GM21825 (cell line): ENCODE results near the gene NRAP.

ENCODE experiments used
- ATAC-seq: cut with Tn5 transposase; IDR thresholded peaks from one replicate; pipeline ENCODE4 v1.9.1; 2021; ENCODE audit warnings: mild to moderate bottlenecking, moderate library complexity; ENCODE audit not compliant: unreplicated experiment

Gene NRAP

DNA sequence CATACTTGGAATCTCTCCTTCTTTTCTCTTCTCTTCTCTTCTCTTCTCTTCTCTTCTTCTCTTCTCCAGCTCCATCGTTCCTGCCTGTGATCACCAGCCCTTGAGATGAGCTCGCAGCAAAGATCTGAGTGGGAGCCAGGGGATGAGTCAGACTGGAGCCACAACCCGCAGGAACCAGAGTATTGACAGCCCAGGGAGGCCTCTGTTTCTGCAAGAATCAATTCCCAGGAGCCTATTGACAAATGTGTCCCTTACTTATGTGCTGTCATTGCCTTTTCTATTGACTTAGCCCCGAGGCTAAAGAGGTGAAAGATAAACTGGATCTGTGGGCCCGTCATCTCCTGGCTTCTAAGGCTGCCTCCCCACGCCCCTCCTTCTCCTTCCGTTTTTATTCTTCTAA is 124.1 kb downstream of the NRAP start:
- no peak for ATAC-seq
